SU-DHL-6 (cell line): ENCODE results near the gene LIME1.

ENCODE experiments used
- H2AFZ ChIP-seq: fragments of 200-600 bp; sonication (generic); 2 replicates; pipeline ENCODE4 v1.6.1; 2014; ENCODE audit warnings: low read depth, mild to moderate bottlenecking, moderate library complexity, mixed read lengths, antibody characterized with exemption, low read length; ENCODE audit not compliant: severe bottlenecking
- H3F3A ChIP-seq: fragments of 200-600 bp; shearing (Covaris generic); 2 replicates; pipeline ENCODE4 v1.6.0; 2016; ENCODE audit warnings: antibody characterized with exemption, mild to moderate bottlenecking; ENCODE audit not compliant: insufficient read depth
- H3K27ac ChIP-seq: fragments of 200-600 bp; sonication (generic); 2 replicates; pipeline ENCODE4 v1.5.1; 2016; ENCODE audit warnings: low read depth, mild to moderate bottlenecking, low read length, moderate library complexity, mixed read lengths
- H3K27me3 ChIP-seq: fragments of 200-600 bp; sonication (generic), shearing (Covaris generic); 2 replicates; pipeline ENCODE4 v1.6.0; 2014; ENCODE audit warnings: mild to moderate bottlenecking, low read length
- H3K36me3 ChIP-seq: fragments of 200-600 bp; sonication (generic); 2 replicates; pipeline ENCODE4 v1.6.1; 2014; ENCODE audit warnings: mild to moderate bottlenecking, low read length, mixed read lengths
- H3K4me2 ChIP-seq: fragments of 300-600, 200-600 bp; shearing (Covaris generic), sonication (generic); 2 replicates; pipeline ENCODE4 v1.6.0; 2014; ENCODE audit warnings: low read length, low read depth, mild to moderate bottlenecking; ENCODE audit not compliant: poor library complexity, severe bottlenecking
- H3K4me3 ChIP-seq: fragments of 200-600 bp; sonication (generic); 2 replicates; pipeline ENCODE4 v1.5.1; 2014; ENCODE audit warnings: antibody characterized with exemption, low read length, mild to moderate bottlenecking, mixed read lengths; ENCODE audit not compliant: insufficient read depth, poor library complexity, severe bottlenecking
- H3K79me2 ChIP-seq: fragments of 200-600 bp; sonication (generic); 2 replicates; pipeline ENCODE4 v1.6.1; 2014; ENCODE audit warnings: mild to moderate bottlenecking, low read length, moderate library complexity; ENCODE audit not compliant: insufficient read depth
- H3K9ac ChIP-seq: fragments of 200-600 bp; sonication (generic); 2 replicates; pipeline ENCODE4 v1.7.0; 2014; ENCODE audit warnings: mild to moderate bottlenecking, low read length
- H3K9me2 ChIP-seq: fragments of 200-600 bp; sonication (generic); replicated peaks from 2 replicates; pipeline ENCODE4 v1.6.1; 2014; ENCODE audit warnings: low read length; ENCODE audit not compliant: insufficient read depth
- H3K9me3 ChIP-seq: fragments of 200-600 bp; sonication (generic); 2 replicates; pipeline ENCODE4 v1.6.1; 2014; ENCODE audit warnings: low read length, mixed read lengths; ENCODE audit not compliant: insufficient read depth
- H4K20me1 ChIP-seq: fragments of 200-600 bp; sonication (generic); 2 replicates; pipeline ENCODE4 v1.6.1; 2014; ENCODE audit warnings: low read depth, mild to moderate bottlenecking, antibody characterized with exemption, low read length, moderate library complexity, mixed read lengths
- CTCF ChIP-seq: fragments of 200-600 bp; sonication (generic); IDR thresholded peaks from one replicate; pipeline ENCODE4 v1.5.1; 2017; ENCODE audit warnings: antibody characterized with exemption, mild to moderate bottlenecking, low read length, moderate library complexity; ENCODE audit not compliant: insufficient read depth, poor library complexity, severe bottlenecking
- EZH2phosphoT487 ChIP-seq: fragments of 200-600 bp; sonication (generic), shearing (Covaris generic); conservative IDR thresholded peaks from 2 replicates; pipeline ENCODE4 v1.6.1; 2018; ENCODE audit warnings: mild to moderate bottlenecking, antibody characterized with exemption, low read length, moderate library complexity, mixed read lengths

Gene LIME1

GRCh38 chr20:63753381-63753780 is 16.9 kb downstream of the LIME1 start:
- Histone ChIP-seq H3K9me3 (no peaks in the 10 kb centered on the region), H4K20me1 (no peaks in the 10 kb centered on the region), H3K4me2 (no peak overlapping the region), H3F3A (no peaks in the 10 kb centered on the region), H3K79me2 (no peaks in the 10 kb centered on the region), H3K27me3 (no peaks in the 10 kb centered on the region), H3K4me3 (no peak overlapping the region), H3K9ac (no peak overlapping the region), H3K36me3 (no peaks in the 10 kb centered on the region), H3K9me2 (no peaks in the 10 kb centered on the region), H2AFZ (no peak overlapping the region), H3K27ac (no peak overlapping the region)
- no peak for TF ChIP-seq CTCF
- no peak for TF ChIP-seq EZH2phosphoT487

DNA sequence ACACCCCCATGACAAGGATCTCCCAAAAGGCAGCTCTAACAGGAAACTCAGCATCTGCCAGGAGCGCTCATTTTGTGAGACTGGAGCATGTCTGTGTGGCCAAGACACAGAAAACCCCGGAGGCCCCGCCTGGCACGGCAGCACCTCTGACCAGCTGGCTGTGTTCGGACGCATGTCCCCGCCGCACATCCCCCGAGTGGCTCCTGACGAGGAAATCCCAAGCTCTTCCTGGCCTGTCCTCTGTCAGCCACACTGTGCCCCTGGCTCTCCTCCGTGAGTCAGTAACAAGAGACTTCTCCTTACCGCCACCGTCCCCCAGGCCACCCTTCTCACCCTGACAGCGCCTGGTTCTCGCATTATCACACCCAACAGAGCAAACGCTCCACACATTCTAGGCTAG is 17.5 kb downstream of the LIME1 start:
- Histone ChIP-seq H3K79me2 (no peaks in the 10 kb centered on the region), H3K4me3 (no peak overlapping the region), H3K4me2 (no peak overlapping the region), H3K9me3 (no peaks in the 10 kb centered on the region), H3K27me3 (no peaks in the 10 kb centered on the region), H3K27ac (no peak overlapping the region), H4K20me1 (no peaks in the 10 kb centered on the region), H3K9me2 (no peaks in the 10 kb centered on the region), H3K9ac (no peak overlapping the region), H2AFZ (no peak overlapping the region), H3F3A (no peaks in the 10 kb centered on the region), H3K36me3 (no peaks in the 10 kb centered on the region)
- TF ChIP-seq EZH2phosphoT487, result no peak
- no peak for TF ChIP-seq CTCF

DNA sequence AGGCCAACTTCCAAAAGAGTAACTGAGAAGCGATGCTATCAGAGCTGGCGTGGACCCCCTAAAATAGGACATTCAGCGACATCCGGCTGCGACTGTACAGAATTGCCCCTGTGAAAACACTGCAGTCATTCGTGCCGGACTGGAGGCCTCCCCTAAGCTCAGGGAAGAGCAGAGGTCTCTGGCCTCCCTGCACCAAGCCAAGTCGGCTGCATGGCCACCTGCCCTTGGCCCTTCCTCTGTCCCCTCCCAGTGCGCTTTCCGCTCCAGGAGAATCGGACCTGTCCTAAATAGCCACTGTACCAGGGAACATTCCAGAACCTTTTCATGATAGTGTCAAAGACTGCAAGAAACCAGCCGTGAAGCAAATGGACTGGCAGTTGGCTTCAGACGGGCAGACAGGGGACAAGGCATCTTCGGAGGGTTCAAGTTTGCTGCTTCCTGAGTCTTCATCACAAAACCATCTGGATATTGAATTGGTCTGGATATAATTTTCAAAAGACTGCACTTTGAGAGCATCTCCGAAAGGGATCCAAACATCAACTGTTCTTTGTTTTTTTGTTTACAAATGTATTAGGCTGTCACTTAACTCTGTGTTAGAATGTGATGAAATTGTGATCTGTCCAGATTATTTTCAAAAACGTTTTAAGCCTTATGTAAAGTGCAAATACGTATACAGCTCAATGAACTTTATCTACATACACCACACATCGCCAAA is 19.6 kb downstream of the LIME1 start:
- Histone ChIP-seq H3F3A (no peaks in the 10 kb centered on the region), H3K4me3 (no peak overlapping the region), H3K9ac (no peak overlapping the region), H4K20me1 (no peaks in the 10 kb centered on the region), H3K9me2 (no peaks in the 10 kb centered on the region), H3K27me3 (no peaks in the 10 kb centered on the region), H3K36me3 (no peaks in the 10 kb centered on the region), H3K9me3 (no peaks in the 10 kb centered on the region), H3K79me2 (no peaks in the 10 kb centered on the region), H3K27ac (no peak overlapping the region), H2AFZ (no peak overlapping the region), H3K4me2 (no peak overlapping the region)
- TF ChIP-seq EZH2phosphoT487 (no peak), CTCF (no peak)
